ENCODE data around the gene MRPS12.

MRPS12 gene

GRCh38 chr19:38893341-38893771, 37.4 kb upstream of the MRPS12 start:
- Histone ChIP-seq H3K9ac (ENCODE audit: low read depth, low read length) (no peak overlapping the region), H3K27ac (ENCODE audit: low read length) (no peak overlapping the region), H4K20me1 (ENCODE audit: insufficient read depth, low read length) (peaks cover 5% of the 10 kb centered on the region), H3K9me3 (ENCODE audit: insufficient read depth, low read length, severe bottlenecking) (no peaks in the 10 kb centered on the region), H3K79me2 (ENCODE audit: insufficient read depth, low read length) (peaks cover 14% of the 10 kb centered on the region), H3K4me1 (ENCODE audit: insufficient read depth, low read length) (peaks cover 8% of the 10 kb centered on the region), H3K27me3 (ENCODE audit: insufficient read depth, low read length, poor library complexity) (no peaks in the 10 kb centered on the region), H3K4me3 (ENCODE audit: low read depth in 1 of 2, low read length in 2 of 2) (no peak overlapping the region), H3K4me2 (ENCODE audit: insufficient read depth, low read length) (no peak overlapping the region), H3K36me3 (ENCODE audit: insufficient read depth, low read length) (peaks cover 22% of the 10 kb centered on the region), H2AFZ (ENCODE audit: low read depth, low read length) (no peak overlapping the region)
- TF ChIP-seq EZH2 (IDR thresholded peaks at IDR 0.05; ENCODE audit: borderline replicate concordance, low read depth, low read length, severe bottlenecking): no peak
- DNase-seq: no peak
- no peak for ATAC-seq (ENCODE audit: insufficient read depth, low read depth)

- no peak overlapping the region for H3K4me2 ChIP-seq (ENCODE audit: insufficient read depth, low read length)
- peaks cover 7% of the 10 kb centered on the region for H3K36me3 ChIP-seq (ENCODE audit: insufficient read depth, low read length)
- no peaks in the 10 kb centered on the region for H3K9me3 ChIP-seq (ENCODE audit: insufficient read depth, low read length, severe bottlenecking)
- H3K4me3 ChIP-seq (ENCODE audit: low read depth in 1 of 2, low read length in 2 of 2): no peak overlapping the region
- H3K4me1 ChIP-seq (ENCODE audit: insufficient read depth, low read length): peaks cover 16% of the 10 kb centered on the region
- peaks cover 6% of the 10 kb centered on the region for H4K20me1 ChIP-seq (ENCODE audit: insufficient read depth, low read length)
- DNase-seq: no peak
- H3K79me2 ChIP-seq (ENCODE audit: insufficient read depth, low read length): peaks cover 22% of the 10 kb centered on the region
- no peak for ATAC-seq (ENCODE audit: insufficient read depth, low read depth)
- H3K9ac ChIP-seq (ENCODE audit: low read depth, low read length): 0 out of 2 replicates have a peak overlapping the region, but pooled peaks have one; percentile 18
- TF ChIP-seq CTCF (IDR thresholded peaks at IDR 0.05; ENCODE audit: borderline replicate concordance, extremely low read depth, low read length, poor library complexity, severe bottlenecking): no peak
- no peak for TF ChIP-seq EZH2 (IDR thresholded peaks at IDR 0.05; ENCODE audit: borderline replicate concordance, low read depth, low read length, severe bottlenecking)
- no peak overlapping the region for H2AFZ ChIP-seq (ENCODE audit: low read depth, low read length)
- no peaks in the 10 kb centered on the region for H3K27me3 ChIP-seq (ENCODE audit: insufficient read depth, low read length, poor library complexity)
- no peak overlapping the region for H3K27ac ChIP-seq (ENCODE audit: low read length)
Measured at GRCh38 chr19:38894968-38895367, 35.8 kb upstream of the MRPS12 start.

GRCh38 chr19:38898788-38899446, 31.8 kb upstream of the MRPS12 start:
- H3K9ac ChIP-seq (ENCODE audit: low read depth, low read length): peak overlapping the region; percentile 62
- peak overlapping the region; percentile 34 to 61; a peak in 3 of 4 replicates for H3K4me3 ChIP-seq (ENCODE audit: low read depth in 1 of 2, low read length in 2 of 2)
- TF ChIP-seq EZH2 (IDR thresholded peaks at IDR 0.05; ENCODE audit: borderline replicate concordance, low read depth, low read length, severe bottlenecking): no peak
- no peak for TF ChIP-seq CTCF (IDR thresholded peaks at IDR 0.05; ENCODE audit: borderline replicate concordance, extremely low read depth, low read length, poor library complexity, severe bottlenecking)
- peaks cover 3% of the 10 kb centered on the region; the same call in 1 of the 2 replicates for H3K36me3 ChIP-seq (ENCODE audit: insufficient read depth, low read length)
- H3K9me3 ChIP-seq (ENCODE audit: insufficient read depth, low read length, severe bottlenecking): peaks cover 3% of the 10 kb centered on the region
- H4K20me1 ChIP-seq (ENCODE audit: insufficient read depth, low read length): peaks cover 6% of the 10 kb centered on the region
- H3K4me2 ChIP-seq (ENCODE audit: insufficient read depth, low read length): peak overlapping the region; percentile 97
- ATAC-seq (ENCODE audit: insufficient read depth, low read depth) (no peak), DNase-seq (no peak)
- no peaks in the 10 kb centered on the region for H3K27me3 ChIP-seq (ENCODE audit: insufficient read depth, low read length, poor library complexity)
- peaks cover 51% of the 10 kb centered on the region for H3K79me2 ChIP-seq (ENCODE audit: insufficient read depth, low read length)
- peak overlapping the region; percentile 81 for H2AFZ ChIP-seq (ENCODE audit: low read depth, low read length)
- peak overlapping the region; percentile 53 for H3K27ac ChIP-seq (ENCODE audit: low read length)
- H3K4me1 ChIP-seq (ENCODE audit: insufficient read depth, low read length): peaks cover 34% of the 10 kb centered on the region

- H4K20me1 ChIP-seq (ENCODE audit: insufficient read depth, low read length): peaks cover 6% of the 10 kb centered on the region
- peak within 1 kb of the TSS; percentile 63 for H3K9ac ChIP-seq (ENCODE audit: low read depth, low read length)
- peaks cover 8% of the 10 kb centered on the region for H3K36me3 ChIP-seq (ENCODE audit: insufficient read depth, low read length)
- peak within 1 kb of the TSS; percentile 97 for H3K4me2 ChIP-seq (ENCODE audit: insufficient read depth, low read length)
- H3K9me3 ChIP-seq (ENCODE audit: insufficient read depth, low read length, severe bottlenecking): peaks cover 3% of the 10 kb centered on the region
- H2AFZ ChIP-seq (ENCODE audit: low read depth, low read length): peak within 1 kb of the TSS; percentile 86
- DNase-seq (peak; percentile 100), ATAC-seq (ENCODE audit: insufficient read depth, low read depth) (peak; percentile 92)
- no peaks in the 10 kb centered on the region for H3K27me3 ChIP-seq (ENCODE audit: insufficient read depth, low read length, poor library complexity)
- peak within 1 kb of the TSS; percentile 75 for H3K27ac ChIP-seq (ENCODE audit: low read length)
- H3K4me1 ChIP-seq (ENCODE audit: insufficient read depth, low read length): peaks cover 34% of the 10 kb centered on the region
- H3K4me3 ChIP-seq (ENCODE audit: low read depth in 1 of 2, low read length in 2 of 2): peak within 1 kb of the TSS; percentile 61 to 76
- TF ChIP-seq EZH2 (IDR thresholded peaks at IDR 0.05; ENCODE audit: borderline replicate concordance, low read depth, low read length, severe bottlenecking): no peak
- peak; percentile 15 for TF ChIP-seq CTCF (IDR thresholded peaks at IDR 0.05; ENCODE audit: borderline replicate concordance, extremely low read depth, low read length, poor library complexity, severe bottlenecking)
- H3K79me2 ChIP-seq (ENCODE audit: insufficient read depth, low read length): peaks cover 51% of the 10 kb centered on the region
Measured at GRCh38 chr19:38899447-38900201, 31.1 kb upstream of the MRPS12 start, which contains the start of the genes NFKBIB and SIRT2. Gene NFKBIB, plus strand, starts transcription at chr19:38899969. Its CDS starts 64 bp downstream, at chr19:38900033. Gene SIRT2, minus strand, starts transcription at chr19:38899618. Its CDS starts 97 bp downstream, at chr19:38899521.
